HuH-7.5 (cell line): ENCODE data around the gene MYL11.
A peak's percentile ranks its signal among the peaks of the same experiment; 100 is the strongest.

ENCODE experiments used
- DNase-seq: peaks from one replicate; pipeline ENCODE4 v3.0.0; 2011; ENCODE audit warnings: low spot score

Gene MYL11

GRCh38 chr16:30371248-30371816, 3.3 kb upstream of the MYL11 start:
- no peak for DNase-seq

- DNase-seq: no peak
These were observed 2.4 kb upstream of the MYL11 start for GRCh38 chr16:30372038-30372712.

GRCh38 chr16:30372725-30373124, 1.9 kb upstream of the MYL11 start:
- DNase-seq: no peak

- no peak for DNase-seq
These were observed 1.3 kb downstream of the MYL11 start for GRCh38 chr16:30375864-30376263.

GRCh38 chr16:30376461-30376902, 1.9 kb downstream of the MYL11 start:
- no peak for DNase-seq

- DNase-seq: no peak
These were observed 2.6 kb downstream of the MYL11 start for GRCh38 chr16:30377050-30377811.

- DNase-seq: no peak
These were observed 3.2 kb downstream of the MYL11 start for GRCh38 chr16:30377812-30378235.

GRCh38 chr16:30378236-30379157, 3.9 kb downstream of the MYL11 start:
- DNase-seq: peak; percentile 92

- DNase-seq: no peak
These were observed 4.7 kb downstream of the MYL11 start for GRCh38 chr16:30379158-30379783.

- DNase-seq: no peak
These were observed 5.6 kb downstream of the MYL11 start for GRCh38 chr16:30380072-30380802.

- no peak for DNase-seq
These were observed 6.2 kb downstream of the MYL11 start for GRCh38 chr16:30380803-30381208.

- no peak for DNase-seq
These were observed 6.9 kb downstream of the MYL11 start for GRCh38 chr16:30381291-30382041.

- DNase-seq: no peak
These were observed 7.7 kb downstream of the MYL11 start, which contains the start of gene SEPTIN1 for GRCh38 chr16:30382111-30382881. TSS of gene SEPTIN1 (minus strand) at chr16:30382561. CDS start at chr16:30382542, 19 bp downstream.

- no peak for DNase-seq
These were observed 8.9 kb downstream of the MYL11 start for GRCh38 chr16:30383521-30383920.

GRCh38 chr16:30394592-30395154, 20.1 kb downstream of the MYL11 start:
- DNase-seq: peak; percentile 42

- peak; percentile 80 for DNase-seq
These were observed 20.8 kb downstream of the MYL11 start, which contains the start of gene ZNF48 for GRCh38 chr16:30395155-30395991. TSS of gene ZNF48 (plus strand) at chr16:30395420. CDS start at chr16:30395795, 375 bp downstream.

GRCh38 chr16:30395992-30396585, 21.5 kb downstream of the MYL11 start:
- no peak for DNase-seq
